ENCODE results near the gene PCNX2.

DNA sequence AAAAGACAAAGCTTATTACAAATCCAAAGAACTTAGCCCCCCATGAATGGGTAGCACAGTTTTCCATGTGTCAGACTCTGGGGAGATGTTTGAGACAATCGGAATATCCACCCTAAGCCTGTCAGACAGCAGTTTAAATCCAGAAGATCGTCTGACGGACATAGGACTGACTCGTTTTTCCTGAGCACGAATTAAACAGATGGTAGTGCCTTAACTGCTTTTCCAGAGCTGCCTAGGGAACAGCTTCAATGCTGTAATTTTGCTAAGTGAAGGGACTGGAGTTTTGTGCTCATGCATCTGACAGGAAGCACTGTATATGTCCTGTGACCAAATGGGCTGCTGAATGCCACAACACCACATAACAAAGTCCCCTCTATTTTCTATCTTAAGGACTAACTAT lies 48.6 kb downstream of the PCNX2 start:
- TF ChIP-seq, protein P1, sequence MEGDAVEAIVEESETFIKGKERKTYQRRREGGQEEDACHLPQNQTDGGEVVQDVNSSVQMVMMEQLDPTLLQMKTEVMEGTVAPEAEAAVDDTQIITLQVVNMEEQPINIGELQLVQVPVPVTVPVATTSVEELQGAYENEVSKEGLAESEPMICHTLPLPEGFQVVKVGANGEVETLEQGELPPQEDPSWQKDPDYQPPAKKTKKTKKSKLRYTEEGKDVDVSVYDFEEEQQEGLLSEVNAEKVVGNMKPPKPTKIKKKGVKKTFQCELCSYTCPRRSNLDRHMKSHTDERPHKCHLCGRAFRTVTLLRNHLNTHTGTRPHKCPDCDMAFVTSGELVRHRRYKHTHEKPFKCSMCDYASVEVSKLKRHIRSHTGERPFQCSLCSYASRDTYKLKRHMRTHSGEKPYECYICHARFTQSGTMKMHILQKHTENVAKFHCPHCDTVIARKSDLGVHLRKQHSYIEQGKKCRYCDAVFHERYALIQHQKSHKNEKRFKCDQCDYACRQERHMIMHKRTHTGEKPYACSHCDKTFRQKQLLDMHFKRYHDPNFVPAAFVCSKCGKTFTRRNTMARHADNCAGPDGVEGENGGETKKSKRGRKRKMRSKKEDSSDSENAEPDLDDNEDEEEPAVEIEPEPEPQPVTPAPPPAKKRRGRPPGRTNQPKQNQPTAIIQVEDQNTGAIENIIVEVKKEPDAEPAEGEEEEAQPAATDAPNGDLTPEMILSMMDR (IDR thresholded peaks at IDR 0.05), result no peak
- TF ChIP-seq POLR2AphosphoS5 (IDR thresholded peaks at IDR 0.05), result no peak
- TF ChIP-seq POLR2A (IDR thresholded peaks at IDR 0.05), result no peak
- TF ChIP-seq EP300 (IDR thresholded peaks at IDR 0.05), result no peak
